ENCODE results near the gene WRAP53.
"Not testable (repeated sequence)": the region's sequence is repeated elsewhere in the genome, so short reads cannot be mapped to it uniquely, and the experiment has no call there.

The WRAP53 gene

DNA sequence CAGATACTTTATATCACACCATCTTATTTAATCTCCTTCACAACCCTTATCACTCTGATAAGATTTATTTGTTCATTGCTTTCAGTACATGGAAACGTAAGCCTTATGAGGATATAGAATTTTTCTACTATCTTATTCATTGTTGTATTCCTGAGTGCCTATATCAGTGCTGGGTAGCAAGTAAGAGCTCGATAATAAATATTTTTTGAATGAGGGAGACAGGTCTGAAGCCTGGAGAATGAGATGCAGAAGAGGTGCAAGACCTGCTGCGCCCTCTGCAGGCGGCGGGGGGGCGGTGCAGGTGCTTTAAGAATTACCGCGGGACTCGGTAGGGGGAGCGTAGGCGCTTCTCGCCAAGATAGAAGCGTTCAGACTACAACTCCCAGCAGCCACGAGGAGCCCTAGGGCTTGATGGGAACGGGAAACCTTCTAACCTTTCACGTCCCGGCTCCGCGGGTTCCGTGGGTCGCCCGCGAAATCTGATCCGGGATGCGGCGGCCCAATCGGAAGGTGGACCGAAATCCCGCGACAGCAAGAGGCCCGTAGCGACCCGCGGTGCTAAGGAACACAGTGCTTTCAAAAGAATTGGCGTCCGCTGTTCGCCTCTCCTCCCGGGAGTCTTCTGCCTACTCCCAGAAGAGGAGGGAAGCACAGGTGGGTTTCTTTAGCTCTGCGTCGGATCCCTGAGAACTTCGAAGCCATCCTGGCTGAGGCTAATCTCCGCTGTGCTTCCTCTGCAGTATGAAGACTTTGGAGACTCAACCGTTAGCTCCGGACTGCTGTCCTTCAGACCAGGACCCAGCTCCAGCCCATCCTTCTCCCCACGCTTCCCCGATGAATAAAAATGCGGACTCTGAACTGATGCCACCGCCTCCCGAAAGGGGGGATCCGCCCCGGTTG lies at the start of gene WRAP53:
TSS of gene WRAP53 (plus strand) at position 570 of the 900 bp plus-strand sequence. CDS start at position 742, 172 bp downstream.
- DNase-seq, result peak; percentile 99

DNA sequence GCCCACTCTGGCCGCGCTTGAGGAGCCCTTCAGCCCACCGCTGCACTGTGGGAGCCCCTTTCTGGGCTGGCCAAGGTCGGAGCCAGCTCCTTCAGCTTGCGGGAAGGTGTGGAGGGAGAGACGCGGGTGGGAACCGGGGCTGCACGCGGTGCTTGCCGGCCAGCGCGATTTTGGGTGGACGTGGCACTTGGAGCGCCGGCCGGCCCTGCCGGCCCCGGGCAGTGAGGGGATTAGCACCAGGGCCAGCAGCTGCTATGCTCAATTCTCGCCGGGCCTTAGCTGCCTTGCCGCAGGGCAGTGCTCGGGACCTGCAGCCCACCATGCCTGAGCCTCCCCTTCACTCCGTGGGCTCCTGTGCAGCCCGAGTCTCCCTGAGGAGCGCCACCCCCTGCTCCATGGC lies 47.5 kb upstream of the WRAP53 start:
- DNase-seq, result no peak

DNA sequence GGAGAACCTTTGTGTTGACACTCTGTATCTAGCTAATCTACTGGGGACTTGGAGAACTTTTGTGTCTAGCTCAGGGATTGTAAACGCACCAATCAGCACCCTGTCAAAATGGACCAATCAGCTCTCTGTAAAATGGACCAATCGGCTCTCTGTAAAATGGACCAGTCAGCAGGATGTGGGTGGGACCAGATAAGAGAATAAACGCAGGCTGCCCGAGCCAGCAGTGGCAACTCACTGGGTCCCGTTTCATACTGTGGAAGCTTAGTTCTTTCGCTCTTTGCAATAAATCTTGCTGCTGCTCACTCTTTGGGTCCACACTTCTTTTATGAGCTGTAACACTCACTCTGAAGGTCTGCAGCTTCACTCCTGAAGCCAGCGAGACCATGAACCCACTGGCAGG lies 46.6 kb upstream of the WRAP53 start:
- DNase-seq, result not testable (repeated sequence)

DNA sequence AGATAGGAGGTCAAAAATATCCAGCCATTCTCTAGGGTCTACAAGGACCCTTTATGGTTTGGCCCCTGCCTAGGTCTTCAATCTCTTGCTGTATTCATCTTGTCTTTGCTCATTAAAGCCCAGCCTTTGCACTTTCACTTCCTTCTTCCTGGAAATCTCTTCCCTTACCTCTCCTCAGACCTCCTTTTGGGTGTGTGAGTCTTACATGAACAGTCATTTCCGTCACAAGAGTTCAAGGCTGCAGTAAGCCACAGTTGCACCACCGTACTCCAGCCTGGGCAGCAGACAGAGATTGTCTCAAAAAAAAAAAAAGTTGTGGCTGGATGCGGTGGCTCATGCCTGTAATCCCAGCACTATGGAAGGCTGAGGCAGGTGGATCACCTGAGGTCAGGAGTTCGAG lies 43.5 kb upstream of the WRAP53 start:
- DNase-seq, result no peak

DNA sequence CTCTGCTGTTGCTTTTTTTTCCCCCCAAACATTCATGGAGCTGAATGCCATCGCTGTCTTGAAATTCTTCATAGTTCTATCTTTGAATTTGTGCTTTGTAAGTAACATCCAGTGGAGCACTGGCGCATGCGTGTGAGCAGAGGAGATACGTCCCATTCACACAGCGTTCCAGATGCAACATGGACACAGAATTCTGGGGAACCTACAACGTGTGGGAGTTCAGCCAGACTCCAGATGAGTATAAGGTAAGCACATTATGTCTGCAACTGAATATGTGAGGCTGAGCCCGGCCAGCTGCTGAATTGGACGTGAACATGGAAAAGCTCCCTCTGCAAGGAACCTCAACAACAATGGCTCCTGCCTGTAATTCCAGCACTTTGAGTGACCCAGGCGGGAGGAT lies 41.8 kb upstream of the WRAP53 start:
- DNase-seq, result no peak

DNA sequence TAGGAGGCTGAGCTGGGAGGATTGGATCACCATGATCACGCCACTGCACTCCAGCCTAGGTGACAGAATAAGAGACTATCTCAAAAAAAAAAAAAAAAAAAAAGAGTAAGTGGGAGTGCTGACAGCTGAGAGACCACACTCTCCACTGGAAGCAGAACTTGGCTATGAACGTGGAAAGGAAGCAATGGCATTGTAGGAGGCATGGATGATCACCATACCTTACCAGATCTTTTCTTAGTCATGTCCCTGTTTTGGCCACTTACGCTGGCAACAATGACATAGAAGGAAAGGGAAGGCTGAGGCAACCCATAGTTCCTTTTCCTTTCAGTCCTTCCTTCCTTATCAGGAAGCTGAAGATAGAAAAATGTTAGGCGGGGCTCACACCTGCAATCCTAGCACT lies 41.3 kb upstream of the WRAP53 start:
- no peak for DNase-seq

DNA sequence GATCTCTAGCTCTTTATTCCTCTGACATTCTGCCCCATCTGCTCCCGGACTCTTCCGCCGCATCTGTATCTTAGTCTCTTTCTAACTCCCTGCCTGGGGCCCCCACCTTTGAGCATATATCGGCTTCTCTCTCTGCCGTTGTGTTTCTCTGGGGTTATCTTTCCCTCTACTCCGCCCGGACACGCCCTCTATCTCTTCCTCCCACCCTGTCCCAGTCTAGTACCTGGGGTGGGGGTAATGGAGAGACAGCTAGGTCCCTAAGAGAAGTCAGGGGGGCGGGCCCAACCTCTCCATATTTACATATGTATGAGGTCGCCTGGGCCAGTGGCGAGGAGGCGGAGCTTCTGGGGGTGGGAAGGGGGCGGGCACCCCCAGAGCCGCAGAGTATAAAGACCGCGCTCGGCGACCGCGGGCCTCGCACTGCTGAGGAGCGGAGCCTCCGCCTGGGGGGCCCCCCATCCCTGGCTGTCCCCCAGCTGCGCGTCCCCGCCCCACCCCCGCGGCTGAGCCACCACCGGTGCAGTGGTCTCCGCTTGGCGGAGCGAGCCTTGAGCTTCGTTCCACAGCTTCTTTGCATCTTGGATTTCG lies 37.7 kb upstream of the WRAP53 start, which contains the start of gene ATP1B2:
TSS of gene ATP1B2 (plus strand) at position 418 of the 588 bp plus-strand sequence. CDS start 593 bp downstream, outside the sequence.
- DNase-seq, result peak; percentile 86

DNA sequence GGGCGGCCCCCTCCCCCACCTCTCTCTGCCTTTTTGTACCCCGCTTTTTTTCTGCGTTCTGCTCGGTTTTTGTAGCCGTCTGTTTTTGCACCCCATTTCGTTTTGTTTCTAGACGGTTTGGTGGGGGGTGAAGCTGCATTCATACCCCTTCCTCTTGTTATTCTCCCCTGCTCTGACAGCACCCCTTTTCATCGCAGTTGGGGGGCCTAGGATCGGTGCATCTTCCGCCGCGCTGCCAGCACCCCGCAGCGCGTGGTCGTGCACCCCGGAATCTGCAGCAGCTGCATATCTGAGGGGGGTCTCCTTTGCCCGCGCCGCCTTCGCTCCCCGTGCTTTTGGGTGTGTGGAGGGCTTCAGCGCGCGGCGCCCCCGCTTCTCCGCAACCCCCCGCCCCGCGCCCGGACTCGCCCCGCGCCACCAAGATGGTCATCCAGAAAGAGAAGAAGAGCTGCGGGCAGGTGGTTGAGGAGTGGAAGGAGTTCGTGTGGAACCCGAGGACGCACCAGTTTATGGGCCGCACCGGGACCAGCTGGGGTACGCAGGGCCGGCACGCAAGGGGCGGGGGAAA lies 37.1 kb upstream of the WRAP53 start:
- DNase-seq, result no peak

DNA sequence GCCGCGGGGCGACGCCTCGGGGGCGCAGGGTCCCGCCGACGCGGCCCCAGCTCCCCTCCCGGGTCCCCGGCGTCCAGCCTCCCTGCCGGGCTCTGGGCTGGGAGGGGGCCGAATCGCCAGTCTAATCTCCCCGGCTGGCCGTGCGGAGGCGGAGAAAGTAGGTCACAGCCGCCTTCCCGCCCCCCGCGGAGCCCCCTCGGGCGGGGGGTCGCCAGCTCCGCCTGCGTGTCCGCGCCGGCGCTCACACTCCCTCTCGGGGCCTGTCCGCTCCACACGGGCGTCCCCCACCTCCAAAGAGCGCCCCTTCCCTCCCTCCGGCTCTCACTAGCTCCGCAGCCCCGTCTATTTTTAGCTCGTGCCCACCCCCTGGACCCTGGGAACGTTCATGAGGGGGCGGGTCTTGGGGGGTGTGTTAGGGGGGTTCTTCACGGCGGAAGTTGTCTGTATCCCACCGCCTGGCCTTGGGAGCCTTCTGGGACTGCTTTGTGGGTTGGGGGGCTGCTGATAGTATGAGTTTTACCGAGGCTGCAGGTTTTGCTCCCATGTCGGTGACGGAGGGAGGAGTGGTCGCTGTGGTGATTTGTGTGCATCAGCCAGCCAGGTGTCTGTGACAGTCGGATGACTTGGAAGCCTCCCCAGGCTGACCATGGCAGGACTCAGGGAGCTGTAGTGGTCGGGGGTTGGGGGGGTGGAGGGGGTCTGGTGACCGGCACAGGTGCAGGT lies 36.5 kb upstream of the WRAP53 start:
- DNase-seq, result no peak

DNA sequence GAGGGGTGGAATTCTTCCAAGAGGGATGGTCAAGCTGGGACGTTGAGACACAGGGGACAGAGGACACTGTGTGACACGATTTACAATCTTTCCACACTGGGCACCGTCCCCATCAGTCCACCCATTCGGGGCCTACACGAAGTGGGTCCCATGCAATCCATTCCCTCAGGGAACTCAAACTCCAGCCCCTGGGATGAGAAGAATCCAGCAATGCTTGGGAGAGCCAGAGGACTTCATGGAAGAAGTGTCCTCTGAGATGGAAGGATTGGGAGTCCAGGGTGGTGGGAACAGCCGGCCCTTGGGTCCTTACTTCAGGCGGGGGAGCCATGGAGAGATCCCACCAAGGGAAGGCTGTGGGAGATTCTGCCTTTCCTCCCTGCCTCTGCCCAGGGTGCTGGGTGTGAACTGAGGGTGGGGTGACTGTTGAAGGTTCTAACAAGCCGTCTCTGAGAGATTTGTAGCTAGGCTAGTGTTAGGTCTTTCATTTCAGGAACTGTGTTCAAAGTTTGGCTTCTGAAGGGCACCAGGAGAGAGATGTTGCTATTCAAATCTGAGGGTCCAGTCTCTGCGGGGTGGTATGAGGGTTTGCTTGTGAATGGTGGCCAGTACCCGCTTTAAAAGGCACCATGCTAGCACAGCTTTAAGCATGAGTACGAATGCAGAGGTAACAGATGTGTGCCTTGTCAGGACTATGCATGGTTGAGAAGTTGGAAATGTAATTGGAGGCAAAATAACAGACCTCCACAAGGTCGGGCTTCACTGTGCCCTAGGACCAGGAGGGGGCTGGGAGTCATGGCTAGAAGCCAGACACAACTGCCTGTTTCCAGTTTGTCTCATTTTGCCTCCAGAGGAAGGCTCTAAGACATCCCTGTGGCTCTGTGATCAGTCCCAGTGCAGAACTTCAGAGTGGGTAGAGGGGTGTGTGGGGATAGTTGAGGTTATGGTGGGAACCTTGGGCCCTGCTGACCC lies 35.6 kb upstream of the WRAP53 start:
- DNase-seq, result no peak

DNA sequence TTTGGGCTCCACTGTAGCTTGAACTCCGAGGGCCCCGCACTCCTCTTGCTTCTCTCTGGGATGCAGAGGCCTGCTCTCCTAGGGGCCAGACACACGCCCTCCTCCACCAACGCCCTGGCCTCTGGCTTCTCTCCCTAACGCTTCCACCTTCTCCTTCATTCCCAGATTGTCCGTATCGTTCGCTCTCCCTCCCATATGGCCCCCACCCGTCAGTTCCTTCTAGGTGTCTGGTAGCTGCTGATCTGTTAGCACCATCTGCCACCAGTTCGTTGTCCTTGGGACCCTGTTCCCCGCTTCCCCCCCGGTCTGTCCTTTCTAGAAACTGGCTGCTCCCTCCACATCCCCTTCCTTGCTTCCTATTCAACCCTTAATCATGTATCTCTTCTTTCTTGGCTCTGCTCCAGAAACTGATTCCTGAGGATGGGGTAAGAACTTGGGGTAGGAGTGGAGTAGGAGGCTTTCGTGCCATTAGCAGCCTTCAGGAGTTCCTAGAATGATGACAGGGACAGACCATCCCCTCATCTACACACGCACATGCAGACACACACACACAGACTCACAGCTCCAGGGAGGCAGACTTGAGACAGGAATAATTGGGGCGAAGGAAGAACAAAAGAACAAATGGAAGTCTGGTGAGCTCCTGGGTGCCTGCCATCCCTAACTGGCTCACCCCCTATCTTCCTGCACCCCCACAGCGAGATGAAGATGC lies 33.3 kb upstream of the WRAP53 start:
- no peak for DNase-seq

DNA sequence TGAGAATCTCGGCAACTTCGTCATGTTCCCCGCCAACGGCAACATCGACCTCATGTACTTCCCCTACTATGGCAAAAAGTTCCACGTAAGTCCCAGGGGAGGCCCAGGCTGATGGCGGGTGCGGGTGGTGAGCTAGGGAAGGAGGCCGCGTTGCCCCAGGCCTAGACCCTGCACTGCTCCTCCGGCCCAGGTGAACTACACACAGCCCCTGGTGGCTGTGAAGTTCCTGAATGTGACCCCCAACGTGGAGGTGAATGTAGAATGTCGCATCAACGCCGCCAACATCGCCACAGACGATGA lies 32.8 kb upstream of the WRAP53 start:
- no peak for DNase-seq

DNA sequence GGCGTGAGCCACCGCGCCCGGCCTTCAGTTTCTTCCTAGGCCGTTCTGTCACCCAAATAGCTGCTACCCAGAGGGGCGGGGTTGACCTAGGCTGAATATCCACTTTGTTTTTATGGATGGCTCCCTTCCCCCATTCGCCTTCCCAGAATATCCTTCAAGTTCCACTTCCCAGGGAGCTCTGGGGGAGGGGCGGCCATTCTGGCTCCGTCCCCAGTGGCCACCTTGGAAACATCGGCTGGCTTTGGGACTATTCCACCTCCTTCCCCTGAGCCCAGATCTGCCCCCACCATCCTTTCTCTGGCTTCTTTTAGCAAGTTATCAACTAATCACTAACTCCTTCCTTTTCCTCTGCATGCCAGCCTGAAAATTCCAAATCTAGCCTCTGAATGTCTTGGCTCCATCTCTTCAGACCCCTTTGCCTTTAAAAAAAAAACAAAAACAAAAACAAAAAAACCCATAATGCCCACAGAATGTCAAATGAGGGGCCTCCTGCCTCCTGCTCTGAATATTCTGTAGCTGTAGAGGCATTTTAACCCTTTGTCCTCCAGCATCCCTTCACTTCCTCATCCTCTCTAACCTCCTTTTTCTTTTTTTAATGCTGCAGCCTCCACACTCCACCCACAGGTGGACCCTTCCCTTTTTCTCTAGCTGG lies 31.2 kb upstream of the WRAP53 start:
- no peak for DNase-seq

DNA sequence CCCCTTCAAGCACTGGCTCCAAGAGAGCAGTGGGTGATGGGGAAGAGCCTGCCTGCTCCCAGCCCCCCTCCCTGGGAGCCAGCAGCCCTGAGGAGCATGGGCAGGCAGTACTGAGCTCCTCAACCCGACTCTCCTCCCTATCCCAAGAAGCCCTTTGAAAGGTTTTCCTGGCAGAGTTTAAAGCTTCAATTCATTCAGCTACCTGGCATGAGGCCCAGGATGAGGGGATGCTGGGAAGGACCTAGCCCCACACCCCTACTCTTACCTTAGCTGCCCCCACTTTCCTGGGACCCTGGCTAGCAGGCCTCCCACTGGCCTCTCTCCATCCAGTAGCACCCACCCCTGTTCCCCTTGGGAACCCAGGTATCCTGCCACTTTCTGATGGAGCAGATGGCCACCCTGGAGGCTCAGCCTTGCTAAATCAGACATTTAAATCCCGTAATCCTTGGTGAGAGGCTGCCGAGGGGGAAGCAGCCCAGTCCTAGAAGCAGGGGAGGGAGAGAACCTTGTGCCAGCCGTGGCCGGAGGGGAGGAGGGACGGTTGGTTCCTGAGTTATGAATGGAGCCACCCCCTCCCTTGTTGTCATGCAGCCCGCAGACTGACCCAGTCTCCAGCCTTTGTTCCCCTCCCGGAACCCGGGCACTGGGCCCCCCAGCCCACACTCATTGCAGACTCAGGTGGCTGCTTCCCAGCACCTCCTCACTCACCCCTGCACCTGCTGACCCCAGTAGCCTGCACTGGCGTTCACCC lies 20.4 kb upstream of the WRAP53 start:
- no peak for DNase-seq

DNA sequence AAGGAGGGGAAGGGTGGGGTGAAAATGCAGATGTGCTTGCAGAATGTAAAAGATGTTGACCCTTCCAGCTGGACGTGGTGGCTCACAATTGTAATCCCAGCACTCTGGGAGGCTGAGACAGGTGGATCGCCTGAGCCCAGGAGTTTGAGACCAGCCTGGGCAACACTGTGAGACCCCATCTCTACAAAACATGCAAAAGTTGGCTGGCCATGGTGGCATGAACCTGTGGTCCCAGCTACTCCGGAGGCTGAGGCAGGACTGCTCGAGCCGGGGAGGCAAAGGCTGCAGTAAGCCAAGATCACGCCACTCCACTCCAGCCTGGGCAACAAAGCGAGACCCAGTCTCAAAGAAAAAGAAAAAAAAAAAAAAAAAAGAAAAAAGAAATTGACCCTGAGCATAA lies 19.8 kb upstream of the WRAP53 start:
- no peak for DNase-seq

DNA sequence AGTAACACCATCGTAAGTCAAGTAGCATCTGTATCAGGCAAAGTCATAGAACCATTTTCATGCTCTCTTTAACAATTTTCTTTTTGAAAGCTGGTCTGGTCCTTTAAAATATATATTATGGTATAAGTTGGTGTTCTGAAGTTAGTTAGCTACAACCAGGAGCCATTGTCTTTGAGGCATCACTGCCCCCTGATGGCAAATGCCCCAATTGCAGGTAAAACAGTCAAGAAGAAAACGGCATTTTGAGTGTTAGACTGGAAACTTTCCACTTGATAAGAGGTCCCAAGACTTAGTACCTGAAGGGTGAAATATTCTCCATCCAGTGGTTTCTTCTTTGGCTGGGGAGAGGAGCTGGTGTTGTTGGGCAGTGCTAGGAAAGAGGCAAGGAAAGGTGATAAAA lies 15.0 kb upstream of the WRAP53 start:
- DNase-seq, result no peak

DNA sequence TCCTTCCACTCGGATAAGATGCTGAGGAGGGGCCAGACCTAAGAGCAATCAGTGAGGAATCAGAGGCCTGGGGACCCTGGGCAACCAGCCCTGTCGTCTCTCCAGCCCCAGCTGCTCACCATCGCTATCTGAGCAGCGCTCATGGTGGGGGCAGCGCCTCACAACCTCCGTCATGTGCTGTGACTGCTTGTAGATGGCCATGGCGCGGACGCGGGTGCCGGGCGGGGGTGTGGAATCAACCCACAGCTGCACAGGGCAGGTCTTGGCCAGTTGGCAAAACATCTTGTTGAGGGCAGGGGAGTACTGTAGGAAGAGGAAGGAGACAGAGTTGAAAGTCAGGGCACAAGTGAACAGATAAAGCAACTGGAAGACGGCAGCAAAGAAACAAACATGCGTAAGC lies 13.3 kb upstream of the WRAP53 start:
- DNase-seq, result no peak

DNA sequence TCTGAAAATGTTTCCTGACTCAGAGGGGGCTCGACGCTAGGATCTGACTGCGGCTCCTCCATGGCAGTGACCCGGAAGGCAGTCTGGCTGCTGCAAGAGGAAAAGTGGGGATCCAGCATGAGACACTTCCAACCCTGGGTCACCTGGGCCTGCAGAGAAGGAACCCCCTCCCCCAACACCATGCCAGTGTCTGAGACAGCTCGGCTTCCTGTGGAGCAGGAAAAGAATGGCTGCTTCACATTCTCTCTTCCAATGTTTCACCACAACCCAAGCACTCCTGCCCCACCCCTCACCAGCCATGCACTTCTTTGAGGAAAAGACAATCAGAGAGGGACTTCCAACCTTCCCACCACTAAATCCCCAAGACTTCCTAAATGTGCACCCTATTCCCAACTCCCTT lies 11.7 kb upstream of the WRAP53 start:
- no peak for DNase-seq

DNA sequence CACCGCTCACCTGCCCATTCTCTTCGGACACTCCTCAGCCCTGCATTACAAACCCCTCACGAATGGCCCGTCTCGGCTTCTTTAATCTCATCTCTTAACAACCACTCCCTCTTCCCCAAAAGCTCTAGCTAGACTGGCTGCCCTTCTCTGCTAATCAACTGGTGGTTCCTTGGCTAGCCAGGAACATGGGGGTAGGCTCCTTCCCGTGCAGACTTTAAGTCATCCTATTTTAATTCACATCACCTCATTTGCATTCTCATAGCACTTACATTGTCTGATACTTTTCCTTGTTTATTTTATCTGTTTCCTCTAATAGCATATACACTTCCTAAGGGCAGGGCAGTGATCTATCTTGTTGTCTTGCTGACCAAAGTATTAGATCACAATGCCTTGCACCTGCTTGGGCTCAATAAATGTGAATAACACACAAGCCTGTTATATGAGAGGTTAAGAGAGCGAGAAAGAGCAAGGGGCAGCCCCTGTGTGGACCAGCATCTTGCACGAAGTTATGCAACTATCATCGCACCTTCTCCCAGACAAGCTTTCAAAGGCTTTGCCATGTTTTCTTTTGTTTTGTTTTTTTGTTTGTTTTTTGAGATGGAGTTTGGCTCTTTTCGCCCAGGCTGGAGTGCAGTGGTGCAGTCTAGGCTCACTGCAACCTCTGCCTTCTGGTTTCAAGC lies 10.7 kb upstream of the WRAP53 start:
- DNase-seq, result no peak

Measured in NCI-H748 treated with DMSO at 0.1 percent for 48 hours (cell line).